Pancreas (tissue), 10 donors: ENCODE data around the gene CCSER1. TPM values are rescaled to one million over a fixed set of nuclear protein-coding genes. Genes with fewer than 3 reads are reported as not detected.

Experiments used
- ATAC-seq, 4 donors: fragments of 200-7000 bp; cut with Tn5 transposase; one replicate each; pipeline versions ENCODE4 v1.8.0 to v1.9.1; 2020; ENCODE audit warnings: mild to moderate bottlenecking in 4 of 4, moderate library complexity in 4 of 4
- DNase-seq, 6 donors: peaks; one replicate each; pipeline ENCODE4 v3.0.0-alpha.2; 2020
- FAIRE-seq: peaks from 2 replicates; lab custom pipeline; 2012; peaks lifted over from hg19 to GRCh38; lab: Jason Lieb, UNC
- H3K27ac ChIP-seq, 4 donors: fragments of 200-600 bp; sonication (generic); 1 replicate in 3 of 4; 2 replicates in 1 of 4; pipeline versions ENCODE4 v1.5.0 to v1.8.0; 2020
- H3K27me3 ChIP-seq, 4 donors: fragments of 200-600 bp; one replicate each; pipeline ENCODE4 v1.8.0; 2021
- H3K36me3 ChIP-seq, 3 donors: fragments of 200-600 bp; sonication (generic) in 1 of 3; one replicate each; pipeline versions ENCODE4 v1.5.0 to v1.8.0; 2020 to 2021
- H3K4me1 ChIP-seq, 3 donors: fragments of 200-600 bp; one replicate each; pipeline ENCODE4 v1.8.0; 2021
- H3K4me3 ChIP-seq, 4 donors: fragments of 200-600 bp; sonication (generic) in 2 of 4; one replicate each; pipeline versions ENCODE4 v1.5.0 to v1.8.0; 2020 to 2021
- H3K9me3 ChIP-seq, 4 donors: fragments of 200-600 bp; one replicate each; pipeline ENCODE4 v1.8.0; 2021
- CTCF ChIP-seq, 4 donors: fragments of 200-600 bp; sonication (generic) in 3 of 4; IDR thresholded peaks; one replicate each; pipeline versions ENCODE4 v1.5.0 to v1.8.0; 2021; ENCODE audit warnings: antibody characterized with exemption in 4 of 4
- WGBS, 2 donors: extraction: QIAGEN DNeasy Blood & Tissue Kit; methylation state at CpG; one replicate each; pipeline ENCODE4 v1.1.7; 2013; 5-methylcytosine and 5-hydroxymethylcytosine counted together
- intact Hi-C, 3 donors: fragments of 100-400 bp; cut with DNase I; formaldehyde crosslinking; loops; one replicate each; pipeline versions ENCODE4 v1.11.1 to v1.14.2; 2022
- polyA plus RNA-seq, 2 donors: library from polyadenylated mRNA; stranded (reverse); fragments of 200-250 nt; gene quantifications; one replicate each; pipeline ENCODE4 v1.2.3, GENCODE V29; 2013
- total RNA-seq, 6 donors: library from RNA; stranded (reverse); fragmentation: NEBNext Ultra II Directional in 4 of 6; extraction: Animal tissue kit (Norgen Biotek cat#: 25700) in 4 of 6; gene quantifications; one replicate each; pipeline versions ENCODE4 v1.2.1 to v1.2.4, GENCODE V29; 2021 to 2023
- donor health status: healthy with polysubstance abuse.
- donor health status: DM: no; HTN: no; CAD: no; lungs with moderate emphysema.
- donor health status: DM: no; HTN: no; CAD: no.
- donor health status: control.
- donor health status: control.
- donor health status: Bipolar disorder and iron deficiency.
- donor health status: DM: yes; HTN: yes; CAD: no.
- donor health status: DM: no; HTN: no; CAD: no.
- donor health status: DM: no; HTN: no; CAD: no.
- donor health status: DM: yes; HTN: yes; CAD: no.

CCSER1 gene
- total and polyA plus RNA-seq, 8 donors: 0.99 to 12.7 (median 5.1) TPM

GRCh38 chr4:91422011-91422410 is 1294.8 kb downstream of the CCSER1 start:
- FAIRE-seq (no peak), ATAC-seq (no peak), DNase-seq (no peak)
- no peak for TF ChIP-seq CTCF (IDR thresholded peaks at IDR 0.05)
- Histone ChIP-seq H3K27me3 (no peaks in the 10 kb centered on the region), H3K4me3 (no peak overlapping the region), H3K36me3 (no peaks in the 10 kb centered on the region), H3K27ac (no peak overlapping the region), H3K4me1 (no peaks in the 10 kb centered on the region), H3K9me3 (no peaks in the 10 kb centered on the region)
- intact Hi-C loops: no loop called here
- whole genome bisulfite sequencing, 2 donors: 88 to 96% methylated on average over 1 of the region's 1 CpG

DNA sequence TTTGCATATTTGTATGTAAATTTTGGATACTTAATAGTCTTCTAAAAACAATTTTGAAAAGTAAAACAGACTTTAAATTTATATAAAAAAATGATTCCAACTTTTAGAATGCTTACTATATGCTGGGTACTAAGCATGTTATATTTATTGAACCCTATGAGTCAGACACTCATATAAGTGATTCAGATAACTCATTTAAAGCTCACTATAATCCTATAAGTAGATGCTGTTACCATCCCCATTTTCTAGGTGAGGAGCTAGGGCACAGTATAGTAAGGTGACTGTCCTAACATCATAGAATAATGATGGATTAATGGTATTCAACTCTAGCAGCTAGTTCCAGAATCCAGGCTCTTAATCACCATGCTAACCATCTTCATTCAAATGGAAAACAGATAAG is 1299.5 kb downstream of the CCSER1 start:
- H3K4me1 ChIP-seq: no peaks in the 10 kb centered on the region
- no peak overlapping the region for H3K27ac ChIP-seq
- no peak for ATAC-seq
- FAIRE-seq: no peak
- no peaks in the 10 kb centered on the region for H3K9me3 ChIP-seq
- TF ChIP-seq CTCF (IDR thresholded peaks at IDR 0.05): no peak
- no peaks in the 10 kb centered on the region for H3K36me3 ChIP-seq
- no peak overlapping the region for H3K4me3 ChIP-seq
- DNase-seq: no peak
- intact Hi-C loops: no loop called here
- H3K27me3 ChIP-seq: no peaks in the 10 kb centered on the region

GRCh38 chr4:91427171-91427570 is 1300.0 kb downstream of the CCSER1 start:
- no peak overlapping the region for H3K27ac ChIP-seq
- 62 to 63% methylated on average over 2 of the region's 2 CpGs for WGBS, 2 donors
- H3K4me3 ChIP-seq: no peak overlapping the region
- DNase-seq: no peak
- no peaks in the 10 kb centered on the region for H3K36me3 ChIP-seq
- no peaks in the 10 kb centered on the region for H3K27me3 ChIP-seq
- intact Hi-C loops: no loop called here
- H3K9me3 ChIP-seq: no peaks in the 10 kb centered on the region
- FAIRE-seq: no peak
- no peaks in the 10 kb centered on the region for H3K4me1 ChIP-seq
- ATAC-seq: no peak
- TF ChIP-seq CTCF (IDR thresholded peaks at IDR 0.05): no peak

- Histone ChIP-seq H3K36me3 (no peaks in the 10 kb centered on the region), H3K27me3 (no peaks in the 10 kb centered on the region), H3K4me1 (no peaks in the 10 kb centered on the region), H3K27ac (no peak overlapping the region), H3K9me3 (no peaks in the 10 kb centered on the region), H3K4me3 (no peak overlapping the region)
- TF ChIP-seq CTCF (IDR thresholded peaks at IDR 0.05): no peak
- ATAC-seq (no peak), DNase-seq (no peak), FAIRE-seq (no peak)
- intact Hi-C loops: no loop called here
- 35 to 71% methylated on average over 1 of the region's 1 CpG for WGBS, 2 donors
These were observed 1307.4 kb downstream of the CCSER1 start for GRCh38 chr4:91434631-91435030.

DNA sequence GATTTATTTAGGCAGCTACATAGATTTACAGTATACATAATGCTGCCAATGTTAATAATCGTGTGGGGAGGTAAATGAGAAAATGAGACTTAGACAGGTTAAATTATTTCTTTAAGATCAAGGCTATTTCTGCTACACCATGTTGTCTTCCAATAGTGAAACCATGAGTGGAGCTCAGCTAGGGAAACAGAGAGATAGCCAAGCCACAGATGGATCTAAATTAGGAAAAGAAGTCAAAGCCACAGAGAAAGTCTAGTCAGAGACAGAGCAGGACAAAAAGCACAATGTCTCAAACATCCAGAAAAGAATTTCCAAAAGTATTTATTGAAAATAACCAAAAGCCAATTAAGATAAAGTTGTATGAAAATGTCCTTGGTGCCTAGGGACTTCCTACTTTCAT is 1309.4 kb downstream of the CCSER1 start:
- DNase-seq: no peak
- Histone ChIP-seq H3K27me3 (no peaks in the 10 kb centered on the region), H3K4me3 (no peak overlapping the region), H3K9me3 (no peaks in the 10 kb centered on the region), H3K27ac (no peak overlapping the region), H3K36me3 (no peaks in the 10 kb centered on the region), H3K4me1 (no peaks in the 10 kb centered on the region)
- ATAC-seq: no peak
- intact Hi-C loops: no loop called here
- FAIRE-seq: no peak
- TF ChIP-seq CTCF (IDR thresholded peaks at IDR 0.05): no peak
- WGBS, 2 donors: 61 to 68% methylated on average over 1 of the region's 1 CpG
